Right hindlimb (tissue), 1 donor: Measurements from ENCODE around the gene CARD11.

Experiments used
- DNase-seq: peaks from one replicate; pipeline ENCODE4 v3.0.0-alpha.2; 2018

The CARD11 gene

GRCh38 chr7:3013975-3014792 is 29.5 kb downstream of the CARD11 start:
- no peak for DNase-seq

- DNase-seq, result no peak
Measured at GRCh38 chr7:3011211-3011852, 32.3 kb downstream of the CARD11 start.

- DNase-seq, result no peak
Measured at GRCh38 chr7:3010161-3010560, 33.5 kb downstream of the CARD11 start.

GRCh38 chr7:3009086-3009485 is 34.6 kb downstream of the CARD11 start:
- DNase-seq, result no peak

- no peak for DNase-seq
Measured at GRCh38 chr7:3008386-3008785, 35.3 kb downstream of the CARD11 start.

GRCh38 chr7:3007696-3008095 is 36.0 kb downstream of the CARD11 start:
- no peak for DNase-seq

- no peak for DNase-seq
Measured at GRCh38 chr7:3005257-3005656, 38.4 kb downstream of the CARD11 start.

GRCh38 chr7:3003936-3004335 is 39.7 kb downstream of the CARD11 start:
- DNase-seq, result no peak

- DNase-seq, result no peak
Measured at GRCh38 chr7:3002631-3003030, 41.0 kb downstream of the CARD11 start.

- no peak for DNase-seq
Measured at GRCh38 chr7:3000566-3000965, 43.1 kb downstream of the CARD11 start.

- no peak for DNase-seq
Measured at GRCh38 chr7:2999078-2999500, 44.6 kb downstream of the CARD11 start.

GRCh38 chr7:2997014-2997413 is 46.7 kb downstream of the CARD11 start:
- DNase-seq, result no peak

GRCh38 chr7:2996141-2996540 is 47.5 kb downstream of the CARD11 start:
- no peak for DNase-seq

GRCh38 chr7:2993868-2994267 is 49.8 kb downstream of the CARD11 start:
- DNase-seq, result no peak

GRCh38 chr7:2993396-2993795 is 50.3 kb downstream of the CARD11 start:
- no peak for DNase-seq

GRCh38 chr7:2990949-2991470 is 52.7 kb downstream of the CARD11 start:
- DNase-seq, result no peak

GRCh38 chr7:2986561-2986960 is 57.1 kb downstream of the CARD11 start:
- DNase-seq, result no peak

- no peak for DNase-seq
Measured at GRCh38 chr7:2985866-2986265, 57.8 kb downstream of the CARD11 start.

GRCh38 chr7:2984091-2984490 is 59.6 kb downstream of the CARD11 start:
- no peak for DNase-seq

GRCh38 chr7:2983586-2983985 is 60.1 kb downstream of the CARD11 start:
- no peak for DNase-seq

GRCh38 chr7:2982831-2983230 is 60.8 kb downstream of the CARD11 start:
- DNase-seq, result no peak

GRCh38 chr7:2982401-2982800 is 61.3 kb downstream of the CARD11 start:
- no peak for DNase-seq

- DNase-seq, result no peak
Measured at GRCh38 chr7:2981103-2981480, 62.6 kb downstream of the CARD11 start.

GRCh38 chr7:2980401-2981102 is 63.1 kb downstream of the CARD11 start:
- no peak for DNase-seq
